GM19240 (cell line): Measurements from ENCODE around the gene CDC42BPG.
"Not testable (repeated sequence)": the region's sequence is repeated elsewhere in the genome, so short reads cannot be mapped to it uniquely, and the experiment has no call there.

Experiments used
- DNase-seq: peaks from one replicate; pipeline ENCODE4 v3.0.0; 2011; ENCODE audit warnings: low spot score; ENCODE audit not compliant: insufficient read length

The CDC42BPG gene

GRCh38 chr11:64834723-64835615 lies 9.5 kb downstream of the CDC42BPG start:
- DNase-seq = no peak

- no peak for DNase-seq
Observed at GRCh38 chr11:64834031-64834722, 10.3 kb downstream of the CDC42BPG start.

GRCh38 chr11:64833509-64833908 lies 10.9 kb downstream of the CDC42BPG start:
- no peak for DNase-seq

GRCh38 chr11:64833198-64833502 lies 11.3 kb downstream of the CDC42BPG start:
- no peak for DNase-seq

- DNase-seq = no peak
Observed at GRCh38 chr11:64832467-64833197, 11.8 kb downstream of the CDC42BPG start.

- no peak for DNase-seq
Observed at GRCh38 chr11:64831411-64831891, 13.0 kb downstream of the CDC42BPG start.

- no peak for DNase-seq
Observed at GRCh38 chr11:64829536-64830251, 14.8 kb downstream of the CDC42BPG start.

GRCh38 chr11:64827451-64827839 lies 17.0 kb downstream of the CDC42BPG start:
- DNase-seq = no peak

GRCh38 chr11:64826578-64827450 lies 17.6 kb downstream of the CDC42BPG start:
- DNase-seq = no peak

- DNase-seq = no peak
Observed at GRCh38 chr11:64826062-64826461, 18.4 kb downstream of the CDC42BPG start.

- DNase-seq = no peak
Observed at GRCh38 chr11:64823568-64824119, 20.8 kb downstream of the CDC42BPG start.

GRCh38 chr11:64817476-64817875 lies 27.0 kb downstream of the CDC42BPG start:
- no peak for DNase-seq

GRCh38 chr11:64815433-64815832 lies 29.0 kb downstream of the CDC42BPG start:
- not testable (repeated sequence) for DNase-seq

GRCh38 chr11:64814712-64815187 lies 29.7 kb downstream of the CDC42BPG start:
- no peak for DNase-seq

- no peak for DNase-seq
Observed at GRCh38 chr11:64813826-64814225, 30.6 kb downstream of the CDC42BPG start.

- DNase-seq = no peak
Observed at GRCh38 chr11:64810891-64811272, 33.6 kb downstream of the CDC42BPG start.

- peak; percentile 89 for DNase-seq
Observed at GRCh38 chr11:64810271-64810890, 34.1 kb downstream of the CDC42BPG start, which contains the start of gene MEN1. MEN1 (minus strand) TSS chr11:64810551; CDS start chr11:64810109, 442 bp downstream.

- DNase-seq = no peak
Observed at GRCh38 chr11:64809781-64810241, 34.6 kb downstream of the CDC42BPG start.

- DNase-seq = no peak
Observed at GRCh38 chr11:64805481-64805880, 39.0 kb downstream of the CDC42BPG start.
